GM23338 (cell line): ENCODE results near the gene TUBD1. TPM values are rescaled to one million over a fixed set of nuclear protein-coding genes. Genes with fewer than 3 reads are reported as not detected.
A peak's percentile ranks its signal among the peaks of the same experiment; 100 is the strongest.

Source experiments
- ATAC-seq: fragments of 200-7000 bp; cut with Tn5 transposase; 3 replicates; pipeline ENCODE4 v1.9.1; 2020
- DNase-seq: peaks from one replicate; pipeline ENCODE4 v3.0.0-alpha.2; 2015; ENCODE audit warnings: low spot score
- H2AFZ ChIP-seq: fragments of 200-600 bp; sonication (generic); 2 replicates; pipeline ENCODE4 v1.8.0; 2016; ENCODE audit warnings: antibody characterized with exemption, mild to moderate bottlenecking, moderate library complexity
- H3F3A ChIP-seq: fragments of 200-600 bp; sonication (generic); replicated peaks from 2 replicates; pipeline ENCODE4 v1.8.0; 2017; ENCODE audit warnings: antibody characterized with exemption, mixed run types, low read depth
- H3K27ac ChIP-seq: fragments of 200-600 bp; sonication (generic); 2 replicates; pipeline ENCODE4 v1.6.1; 2016; ENCODE audit warnings: low read depth
- H3K27me3 ChIP-seq: fragments of 200-600 bp; sonication (generic); 2 replicates; pipeline ENCODE4 v1.8.0; 2016; ENCODE audit warnings: mild to moderate bottlenecking, mixed run types, moderate library complexity; ENCODE audit not compliant: insufficient read depth
- H3K36me3 ChIP-seq: fragments of 200-600 bp; sonication (generic); 2 replicates; pipeline ENCODE4 v1.8.0; 2016; ENCODE audit warnings: mild to moderate bottlenecking; ENCODE audit not compliant: insufficient read depth
- H3K4me1 ChIP-seq: fragments of 200-600 bp; sonication (generic); 2 replicates; pipeline ENCODE4 v1.8.0; 2016; ENCODE audit warnings: mild to moderate bottlenecking, moderate library complexity; ENCODE audit not compliant: insufficient read depth
- H3K4me2 ChIP-seq: fragments of 200-600 bp; sonication (generic); 2 replicates; pipeline ENCODE4 v1.7.1; 2017; ENCODE audit warnings: mixed run types
- H3K4me3 ChIP-seq: fragments of 200-600 bp; sonication (generic); 2 replicates; pipeline ENCODE4 v1.6.1; 2016; ENCODE audit warnings: mixed run types
- H3K79me2 ChIP-seq: fragments of 200-600 bp; sonication (generic); replicated peaks from 2 replicates; pipeline ENCODE4 v1.8.0; 2017; ENCODE audit warnings: mild to moderate bottlenecking; ENCODE audit not compliant: insufficient read depth
- H3K9me2 ChIP-seq: fragments of 200-600 bp; sonication (generic); 2 replicates; pipeline ENCODE4 v1.8.0; 2017; ENCODE audit not compliant: insufficient read depth
- H4K20me1 ChIP-seq: fragments of 200-600 bp; sonication (generic); replicated peaks from 2 replicates; pipeline ENCODE4 v1.8.0; 2017; ENCODE audit warnings: mild to moderate bottlenecking; ENCODE audit not compliant: insufficient read depth
- H3K27ac Mint-ChIP-seq: 2 replicates; pipeline ENCODE4 v1.8.0; 2020; ENCODE audit warnings: inconsistent platforms, mild to moderate bottlenecking, moderate library complexity, mixed read lengths
- H3K27me3 Mint-ChIP-seq: 3 replicates; pipeline ENCODE4 v1.8.0; 2022; ENCODE audit warnings: low read depth, mild to moderate bottlenecking, moderate library complexity, mixed read lengths, inconsistent platforms; ENCODE audit not compliant: insufficient read depth, poor library complexity
- H3K36me3 Mint-ChIP-seq: 3 replicates; pipeline ENCODE4 v1.8.0; 2021; ENCODE audit warnings: low read depth, mild to moderate bottlenecking, inconsistent platforms, moderate library complexity, mixed read lengths
- H3K4me1 Mint-ChIP-seq: 3 replicates; pipeline ENCODE4 v1.8.0; 2020; ENCODE audit warnings: mild to moderate bottlenecking, inconsistent platforms, mixed read lengths
- H3K4me3 Mint-ChIP-seq: 3 replicates; pipeline ENCODE4 v1.8.0; 2021; ENCODE audit warnings: moderate library complexity, mild to moderate bottlenecking, inconsistent platforms, mixed read lengths
- H3K9me3 Mint-ChIP-seq: 3 replicates; pipeline ENCODE4 v1.8.0; 2020; ENCODE audit warnings: moderate library complexity, mild to moderate bottlenecking, inconsistent platforms, mixed read lengths
- CREB1 ChIP-seq: fragments of 250-450 bp; sonication (Bioruptor Pico); IDR thresholded peaks from 2 replicates; pipeline ENCODE4 v1.5.0; 2020; ENCODE audit warnings: low read depth, mild to moderate bottlenecking, moderate library complexity
- EZH2 ChIP-seq: fragments of 200-600 bp; sonication (generic); IDR thresholded peaks from one replicate; pipeline ENCODE4 v1.8.0; 2017; ENCODE audit warnings: antibody characterized with exemption, mild to moderate bottlenecking, low read depth; ENCODE audit not compliant: unreplicated experiment
- EZH2phosphoT487 ChIP-seq: fragments of 200-600 bp; sonication (generic); IDR thresholded peaks from one replicate; pipeline ENCODE4 v1.8.1; 2018; ENCODE audit warnings: antibody characterized with exemption; ENCODE audit not compliant: unreplicated experiment
- JUNB ChIP-seq: IDR thresholded peaks from one replicate; pipeline ENCODE4 v1.6.1; 2016; ENCODE audit warnings: antibody characterized with exemption; ENCODE audit not compliant: unreplicated experiment
- NANOG ChIP-seq: IDR thresholded peaks from 2 replicates; pipeline ENCODE4 v1.6.1; 2016; ENCODE audit warnings: antibody characterized with exemption, borderline replicate concordance
- POLR2AphosphoS5 ChIP-seq: IDR thresholded peaks from 2 replicates; pipeline ENCODE4 v1.6.1; 2016; ENCODE audit warnings: antibody characterized with exemption, low read depth
- STAT1 ChIP-seq: IDR thresholded peaks from one replicate; pipeline ENCODE4 v1.6.1; 2016; ENCODE audit warnings: antibody characterized with exemption; ENCODE audit not compliant: unreplicated experiment
- ZNF114 ChIP-seq: fragments of 250-450 bp; sonication (Bioruptor Pico); IDR thresholded peaks from 2 replicates; pipeline ENCODE4 v1.5.0; 2020; ENCODE audit warnings: mild to moderate bottlenecking, moderate library complexity
- ZNF331 ChIP-seq: fragments of 250-450 bp; sonication (Bioruptor Pico); IDR thresholded peaks from 2 replicates; pipeline ENCODE4 v1.5.0; 2020; ENCODE audit warnings: low read depth, mild to moderate bottlenecking, moderate library complexity
- polyA plus RNA-seq: library from polyadenylated mRNA; unstranded; fragments of >200 nt; fragmentation: Nextera tagmentation; extraction: Ambion mirVana; gene quantifications from 2 replicates; pipeline ENCODE4 v1.2.1, GENCODE V29; 2016
- total RNA-seq: library from RNA; depleted of rRNA; stranded (reverse); fragments of >200 nt; shearing (Covaris generic); gene quantifications from 2 replicates; pipeline ENCODE4 v1.2.3, GENCODE V29; 2014
- TF ChIP-seq, protein P1 (sequence below): IDR thresholded peaks from 2 replicates; pipeline ENCODE4 v1.6.1; 2016; ENCODE audit warnings: antibody characterized with exemption
- TF ChIP-seq, protein P2 (sequence below): IDR thresholded peaks from one replicate; pipeline ENCODE4 v1.6.1; 2018; ENCODE audit warnings: antibody characterized with exemption; ENCODE audit not compliant: unreplicated experiment
- TF ChIP-seq, protein P3 (sequence below): fragments of 250-450 bp; sonication (Bioruptor Pico); IDR thresholded peaks from 2 replicates; pipeline ENCODE4 v1.5.0; 2020; ENCODE audit warnings: mild to moderate bottlenecking, moderate library complexity
- TF ChIP-seq, protein P4 (sequence below), 2 experiments: fragments of 200-600 bp in 1 of 2; sonication (generic) in 1 of 2; conservative IDR thresholded peaks; 2 replicates each; pipeline versions ENCODE4 v1.5.1 to v1.6.1; 2016 to 2017; ENCODE audit warnings: antibody characterized with exemption in 2 of 2, low read depth in 2 of 2, mild to moderate bottlenecking in 2 of 2, moderate library complexity in 1 of 2

TUBD1 gene
- total and polyA plus RNA-seq, 2 experiments from 2014 or later: 11.6 to 13.8 TPM

DNA sequence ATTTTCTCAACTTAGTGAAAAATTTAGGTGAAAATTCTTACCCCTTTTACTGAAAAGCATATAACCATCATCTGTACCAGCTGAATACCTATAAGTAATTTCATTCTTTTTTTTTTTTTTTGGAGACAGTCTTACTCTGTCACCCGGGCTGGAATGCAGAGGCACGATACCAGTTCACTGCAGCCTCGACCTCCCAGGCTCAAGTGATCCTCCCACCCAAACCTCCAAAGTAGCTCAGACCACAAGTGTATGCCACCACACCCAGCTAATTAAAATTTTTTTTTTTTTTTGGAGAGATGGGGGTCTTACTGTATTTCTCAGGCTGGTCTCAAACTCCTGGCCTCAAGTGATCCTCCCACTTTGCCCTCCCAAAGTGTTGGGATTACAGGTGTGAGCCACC, 33.8 kb downstream of the TUBD1 start:
- Histone ChIP-seq H3K27ac (peak overlapping the region; percentile 3; the same call in 1 of the 2 replicates), H2AFZ (no peak overlapping the region), H3F3A (no peaks in the 10 kb centered on the region), H3K36me3 (peaks cover 6% of the 10 kb centered on the region), H4K20me1 (no peaks in the 10 kb centered on the region), H3K27me3 (no peaks in the 10 kb centered on the region), H3K4me1 (no peaks in the 10 kb centered on the region), H3K4me3 (no peak overlapping the region), H3K79me2 (no peaks in the 10 kb centered on the region), H3K4me2 (no peak overlapping the region), H3K9me2 (no peaks in the 10 kb centered on the region)
- H3K4me1 Mint-ChIP-seq: peaks cover 10% of the 10 kb centered on the region
- H3K27ac Mint-ChIP-seq: no peak overlapping the region
- peaks cover 38% of the 10 kb centered on the region for H3K36me3 Mint-ChIP-seq
- TF ChIP-seq NANOG: no peak
- TF ChIP-seq, protein P1, sequence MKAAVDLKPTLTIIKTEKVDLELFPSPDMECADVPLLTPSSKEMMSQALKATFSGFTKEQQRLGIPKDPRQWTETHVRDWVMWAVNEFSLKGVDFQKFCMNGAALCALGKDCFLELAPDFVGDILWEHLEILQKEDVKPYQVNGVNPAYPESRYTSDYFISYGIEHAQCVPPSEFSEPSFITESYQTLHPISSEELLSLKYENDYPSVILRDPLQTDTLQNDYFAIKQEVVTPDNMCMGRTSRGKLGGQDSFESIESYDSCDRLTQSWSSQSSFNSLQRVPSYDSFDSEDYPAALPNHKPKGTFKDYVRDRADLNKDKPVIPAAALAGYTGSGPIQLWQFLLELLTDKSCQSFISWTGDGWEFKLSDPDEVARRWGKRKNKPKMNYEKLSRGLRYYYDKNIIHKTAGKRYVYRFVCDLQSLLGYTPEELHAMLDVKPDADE: no peak
- TF ChIP-seq ZNF331 (CRISPR knock-in tag): no peak
- no peak for TF ChIP-seq ZNF114 (CRISPR knock-in tag)
- TF ChIP-seq EZH2: no peak
- no peak for TF ChIP-seq JUNB
- no peak for TF ChIP-seq CREB1 (CRISPR knock-in tag)
- no peak for TF ChIP-seq POLR2AphosphoS5
- TF ChIP-seq, protein P2, sequence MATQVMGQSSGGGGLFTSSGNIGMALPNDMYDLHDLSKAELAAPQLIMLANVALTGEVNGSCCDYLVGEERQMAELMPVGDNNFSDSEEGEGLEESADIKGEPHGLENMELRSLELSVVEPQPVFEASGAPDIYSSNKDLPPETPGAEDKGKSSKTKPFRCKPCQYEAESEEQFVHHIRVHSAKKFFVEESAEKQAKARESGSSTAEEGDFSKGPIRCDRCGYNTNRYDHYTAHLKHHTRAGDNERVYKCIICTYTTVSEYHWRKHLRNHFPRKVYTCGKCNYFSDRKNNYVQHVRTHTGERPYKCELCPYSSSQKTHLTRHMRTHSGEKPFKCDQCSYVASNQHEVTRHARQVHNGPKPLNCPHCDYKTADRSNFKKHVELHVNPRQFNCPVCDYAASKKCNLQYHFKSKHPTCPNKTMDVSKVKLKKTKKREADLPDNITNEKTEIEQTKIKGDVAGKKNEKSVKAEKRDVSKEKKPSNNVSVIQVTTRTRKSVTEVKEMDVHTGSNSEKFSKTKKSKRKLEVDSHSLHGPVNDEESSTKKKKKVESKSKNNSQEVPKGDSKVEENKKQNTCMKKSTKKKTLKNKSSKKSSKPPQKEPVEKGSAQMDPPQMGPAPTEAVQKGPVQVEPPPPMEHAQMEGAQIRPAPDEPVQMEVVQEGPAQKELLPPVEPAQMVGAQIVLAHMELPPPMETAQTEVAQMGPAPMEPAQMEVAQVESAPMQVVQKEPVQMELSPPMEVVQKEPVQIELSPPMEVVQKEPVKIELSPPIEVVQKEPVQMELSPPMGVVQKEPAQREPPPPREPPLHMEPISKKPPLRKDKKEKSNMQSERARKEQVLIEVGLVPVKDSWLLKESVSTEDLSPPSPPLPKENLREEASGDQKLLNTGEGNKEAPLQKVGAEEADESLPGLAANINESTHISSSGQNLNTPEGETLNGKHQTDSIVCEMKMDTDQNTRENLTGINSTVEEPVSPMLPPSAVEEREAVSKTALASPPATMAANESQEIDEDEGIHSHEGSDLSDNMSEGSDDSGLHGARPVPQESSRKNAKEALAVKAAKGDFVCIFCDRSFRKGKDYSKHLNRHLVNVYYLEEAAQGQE: no peak
- TF ChIP-seq, protein P3, sequence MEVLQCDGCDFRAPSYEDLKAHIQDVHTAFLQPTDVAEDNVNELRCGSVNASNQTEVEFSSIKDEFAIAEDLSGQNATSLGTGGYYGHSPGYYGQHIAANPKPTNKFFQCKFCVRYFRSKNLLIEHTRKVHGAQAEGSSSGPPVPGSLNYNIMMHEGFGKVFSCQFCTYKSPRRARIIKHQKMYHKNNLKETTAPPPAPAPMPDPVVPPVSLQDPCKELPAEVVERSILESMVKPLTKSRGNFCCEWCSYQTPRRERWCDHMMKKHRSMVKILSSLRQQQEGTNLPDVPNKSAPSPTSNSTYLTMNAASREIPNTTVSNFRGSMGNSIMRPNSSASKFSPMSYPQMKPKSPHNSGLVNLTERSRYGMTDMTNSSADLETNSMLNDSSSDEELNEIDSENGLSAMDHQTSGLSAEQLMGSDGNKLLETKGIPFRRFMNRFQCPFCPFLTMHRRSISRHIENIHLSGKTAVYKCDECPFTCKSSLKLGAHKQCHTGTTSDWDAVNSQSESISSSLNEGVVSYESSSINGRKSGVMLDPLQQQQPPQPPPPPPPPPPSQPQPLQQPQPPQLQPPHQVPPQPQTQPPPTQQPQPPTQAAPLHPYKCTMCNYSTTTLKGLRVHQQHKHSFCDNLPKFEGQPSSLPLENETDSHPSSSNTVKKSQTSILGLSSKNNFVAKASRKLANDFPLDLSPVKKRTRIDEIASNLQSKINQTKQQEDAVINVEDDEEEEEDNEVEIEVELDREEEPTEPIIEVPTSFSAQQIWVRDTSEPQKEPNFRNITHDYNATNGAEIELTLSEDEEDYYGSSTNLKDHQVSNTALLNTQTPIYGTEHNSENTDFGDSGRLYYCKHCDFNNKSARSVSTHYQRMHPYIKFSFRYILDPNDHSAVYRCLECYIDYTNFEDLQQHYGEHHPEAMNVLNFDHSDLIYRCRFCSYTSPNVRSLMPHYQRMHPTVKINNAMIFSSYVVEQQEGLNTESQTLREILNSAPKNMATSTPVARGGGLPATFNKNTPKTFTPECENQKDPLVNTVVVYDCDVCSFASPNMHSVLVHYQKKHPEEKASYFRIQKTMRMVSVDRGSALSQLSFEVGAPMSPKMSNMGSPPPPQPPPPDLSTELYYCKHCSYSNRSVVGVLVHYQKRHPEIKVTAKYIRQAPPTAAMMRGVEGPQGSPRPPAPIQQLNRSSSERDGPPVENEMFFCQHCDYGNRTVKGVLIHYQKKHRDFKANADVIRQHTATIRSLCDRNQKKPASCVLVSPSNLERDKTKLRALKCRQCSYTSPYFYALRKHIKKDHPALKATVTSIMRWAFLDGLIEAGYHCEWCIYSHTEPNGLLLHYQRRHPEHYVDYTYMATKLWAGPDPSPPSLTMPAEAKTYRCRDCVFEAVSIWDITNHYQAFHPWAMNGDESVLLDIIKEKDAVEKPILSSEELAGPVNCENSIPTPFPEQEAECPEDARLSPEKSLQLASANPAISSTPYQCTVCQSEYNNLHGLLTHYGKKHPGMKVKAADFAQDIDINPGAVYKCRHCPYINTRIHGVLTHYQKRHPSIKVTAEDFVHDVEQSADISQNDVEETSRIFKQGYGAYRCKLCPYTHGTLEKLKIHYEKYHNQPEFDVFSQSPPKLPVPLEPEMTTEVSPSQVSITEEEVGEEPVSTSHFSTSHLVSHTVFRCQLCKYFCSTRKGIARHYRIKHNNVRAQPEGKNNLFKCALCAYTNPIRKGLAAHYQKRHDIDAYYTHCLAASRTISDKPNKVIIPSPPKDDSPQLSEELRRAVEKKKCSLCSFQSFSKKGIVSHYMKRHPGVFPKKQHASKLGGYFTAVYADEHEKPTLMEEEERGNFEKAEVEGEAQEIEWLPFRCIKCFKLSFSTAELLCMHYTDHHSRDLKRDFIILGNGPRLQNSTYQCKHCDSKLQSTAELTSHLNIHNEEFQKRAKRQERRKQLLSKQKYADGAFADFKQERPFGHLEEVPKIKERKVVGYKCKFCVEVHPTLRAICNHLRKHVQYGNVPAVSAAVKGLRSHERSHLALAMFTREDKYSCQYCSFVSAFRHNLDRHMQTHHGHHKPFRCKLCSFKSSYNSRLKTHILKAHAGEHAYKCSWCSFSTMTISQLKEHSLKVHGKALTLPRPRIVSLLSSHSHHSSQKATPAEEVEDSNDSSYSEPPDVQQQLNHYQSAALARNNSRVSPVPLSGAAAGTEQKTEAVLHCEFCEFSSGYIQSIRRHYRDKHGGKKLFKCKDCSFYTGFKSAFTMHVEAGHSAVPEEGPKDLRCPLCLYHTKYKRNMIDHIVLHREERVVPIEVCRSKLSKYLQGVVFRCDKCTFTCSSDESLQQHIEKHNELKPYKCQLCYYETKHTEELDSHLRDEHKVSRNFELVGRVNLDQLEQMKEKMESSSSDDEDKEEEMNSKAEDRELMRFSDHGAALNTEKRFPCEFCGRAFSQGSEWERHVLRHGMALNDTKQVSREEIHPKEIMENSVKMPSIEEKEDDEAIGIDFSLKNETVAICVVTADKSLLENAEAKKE (CRISPR knock-in tag): no peak
- TF ChIP-seq STAT1: no peak
- TF ChIP-seq, protein P4, sequence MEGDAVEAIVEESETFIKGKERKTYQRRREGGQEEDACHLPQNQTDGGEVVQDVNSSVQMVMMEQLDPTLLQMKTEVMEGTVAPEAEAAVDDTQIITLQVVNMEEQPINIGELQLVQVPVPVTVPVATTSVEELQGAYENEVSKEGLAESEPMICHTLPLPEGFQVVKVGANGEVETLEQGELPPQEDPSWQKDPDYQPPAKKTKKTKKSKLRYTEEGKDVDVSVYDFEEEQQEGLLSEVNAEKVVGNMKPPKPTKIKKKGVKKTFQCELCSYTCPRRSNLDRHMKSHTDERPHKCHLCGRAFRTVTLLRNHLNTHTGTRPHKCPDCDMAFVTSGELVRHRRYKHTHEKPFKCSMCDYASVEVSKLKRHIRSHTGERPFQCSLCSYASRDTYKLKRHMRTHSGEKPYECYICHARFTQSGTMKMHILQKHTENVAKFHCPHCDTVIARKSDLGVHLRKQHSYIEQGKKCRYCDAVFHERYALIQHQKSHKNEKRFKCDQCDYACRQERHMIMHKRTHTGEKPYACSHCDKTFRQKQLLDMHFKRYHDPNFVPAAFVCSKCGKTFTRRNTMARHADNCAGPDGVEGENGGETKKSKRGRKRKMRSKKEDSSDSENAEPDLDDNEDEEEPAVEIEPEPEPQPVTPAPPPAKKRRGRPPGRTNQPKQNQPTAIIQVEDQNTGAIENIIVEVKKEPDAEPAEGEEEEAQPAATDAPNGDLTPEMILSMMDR (conservative IDR thresholded peaks at IDR 0.05; ENCODE audit: low read depth in 2 of 2): no peak
- no peak for TF ChIP-seq EZH2phosphoT487
- H3K4me3 Mint-ChIP-seq: no peak overlapping the region
- DNase-seq (no peak), ATAC-seq (no peak)
- H3K27me3 Mint-ChIP-seq: peaks cover 3% of the 10 kb centered on the region
- no peaks in the 10 kb centered on the region; the same call in 2 of the 3 replicates for H3K9me3 Mint-ChIP-seq
